HG03521 (cell line): ENCODE results near the gene PCDH15.
"Not testable (repeated sequence)": the region's sequence is repeated elsewhere in the genome, so short reads cannot be mapped to it uniquely, and the experiment has no call there.

Experiments
- ATAC-seq: cut with Tn5 transposase; IDR thresholded peaks from one replicate; pipeline ENCODE4 v1.9.1; 2021; ENCODE audit warnings: mild to moderate bottlenecking, moderate library complexity; ENCODE audit not compliant: unreplicated experiment

Gene PCDH15

DNA sequence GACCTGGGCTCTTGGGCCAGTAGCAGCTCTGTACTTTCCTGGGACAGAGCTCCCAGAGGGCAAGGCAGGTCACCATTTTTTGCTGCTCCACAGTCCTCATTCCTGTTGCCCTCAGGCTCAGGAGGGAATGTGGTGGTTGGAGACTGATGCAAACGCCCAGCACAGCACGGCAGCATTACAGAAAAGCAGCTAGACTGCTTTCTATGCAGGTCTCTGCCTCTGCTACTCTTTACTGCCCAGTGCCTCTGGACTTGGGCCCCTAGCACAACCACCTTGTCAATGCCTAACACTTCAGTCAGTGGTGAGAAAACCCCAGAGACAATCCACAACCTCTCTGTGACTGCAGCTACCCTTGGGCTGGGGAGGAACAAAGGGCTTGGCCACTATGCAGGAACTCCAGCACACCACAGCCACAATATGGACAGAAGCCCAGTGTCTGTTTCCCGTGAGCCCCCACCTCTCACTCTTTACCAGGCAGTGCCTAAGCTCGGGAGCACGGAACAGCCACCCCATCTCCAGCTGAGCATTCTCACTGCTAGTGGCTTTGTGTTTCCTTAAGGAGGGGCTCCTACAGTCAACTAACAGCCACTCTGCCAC, 790.6 kb downstream of the PCDH15 start:
- ATAC-seq, result no peak

GRCh38 chr10:54009672-54010071, 791.4 kb downstream of the PCDH15 start:
- ATAC-seq, result no peak

DNA sequence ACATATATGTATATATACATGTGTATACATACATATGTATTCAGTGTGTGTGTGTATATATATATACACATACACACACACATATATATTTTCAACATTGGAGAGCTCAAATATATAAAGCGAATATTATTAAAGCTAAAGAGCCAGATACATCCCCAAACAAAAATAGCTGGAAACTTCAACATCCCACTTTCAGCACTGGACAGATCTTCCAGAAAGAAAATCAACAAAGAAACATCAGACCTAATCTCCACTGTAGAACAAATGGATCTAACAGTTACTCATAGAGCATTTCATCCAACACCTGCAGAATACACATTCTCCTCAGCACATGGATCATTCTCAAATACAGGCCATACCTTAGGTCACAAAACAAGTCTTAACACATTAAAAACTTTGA, 799.0 kb downstream of the PCDH15 start:
- no peak for ATAC-seq

- ATAC-seq, result no peak
Observed at GRCh38 chr10:53997953-53998352, 803.1 kb downstream of the PCDH15 start.

DNA sequence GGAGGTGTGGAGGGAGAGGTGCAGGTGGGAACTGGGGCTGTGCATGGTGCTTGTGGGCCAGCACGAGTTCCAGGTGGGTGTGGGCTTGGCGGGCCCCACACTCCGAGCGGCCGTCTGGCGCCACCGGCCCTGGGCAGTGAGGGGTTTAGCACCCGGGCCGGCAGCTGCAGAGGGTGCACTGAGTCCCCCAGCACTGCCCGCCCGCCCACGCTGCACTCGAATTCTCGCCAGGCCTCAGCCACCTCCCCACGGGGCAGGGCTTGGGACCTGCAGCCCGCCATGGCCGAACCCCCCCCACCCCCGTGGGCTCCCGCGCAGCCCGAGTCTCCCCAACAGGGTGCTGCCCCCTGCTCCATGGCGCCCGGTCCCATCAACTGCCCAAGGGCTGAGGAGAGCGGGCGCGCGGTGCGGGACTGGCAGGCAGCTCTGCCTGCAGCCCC, 810.2 kb downstream of the PCDH15 start:
- ATAC-seq, result no peak

GRCh38 chr10:53983431-53983830, 817.6 kb downstream of the PCDH15 start:
- no peak for ATAC-seq

DNA sequence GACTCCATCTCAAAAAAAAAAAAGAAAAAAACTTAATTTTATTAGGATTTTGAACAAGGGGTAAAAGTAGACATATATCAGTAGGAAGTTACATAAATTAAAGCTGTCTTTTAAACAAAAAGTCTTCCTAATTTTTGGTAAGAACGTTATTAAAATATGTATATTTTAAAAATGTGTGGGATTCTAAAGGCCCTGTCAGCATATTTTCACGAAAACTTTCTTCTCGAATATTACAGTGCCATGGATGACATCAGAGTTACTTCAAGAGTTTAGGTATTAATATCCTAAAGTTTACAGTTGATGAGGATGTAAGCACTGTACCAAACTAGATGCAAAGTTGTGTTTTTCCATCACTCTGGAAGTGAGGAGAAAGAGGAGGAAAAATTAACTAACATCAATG, 820.8 kb downstream of the PCDH15 start:
- ATAC-seq, result no peak

DNA sequence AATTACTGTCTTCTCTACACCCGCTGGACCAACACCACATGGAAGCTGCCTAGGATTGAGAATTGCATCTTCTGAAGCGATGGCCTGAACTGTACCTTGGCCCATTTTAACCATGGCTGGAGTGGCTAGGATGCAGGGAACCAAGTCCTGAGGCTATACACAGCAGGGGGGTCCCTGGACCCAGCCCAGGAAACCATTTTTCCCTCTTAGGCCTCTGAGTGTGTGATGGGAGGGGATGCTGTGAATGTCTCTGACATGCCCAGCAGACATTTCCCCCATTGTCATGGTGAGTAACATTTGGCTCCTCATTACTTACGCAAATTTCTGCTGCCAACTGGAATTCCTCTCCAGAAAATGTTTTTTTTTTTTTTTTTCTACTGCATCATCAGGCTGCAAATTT, 822.7 kb downstream of the PCDH15 start:
- no peak for ATAC-seq

DNA sequence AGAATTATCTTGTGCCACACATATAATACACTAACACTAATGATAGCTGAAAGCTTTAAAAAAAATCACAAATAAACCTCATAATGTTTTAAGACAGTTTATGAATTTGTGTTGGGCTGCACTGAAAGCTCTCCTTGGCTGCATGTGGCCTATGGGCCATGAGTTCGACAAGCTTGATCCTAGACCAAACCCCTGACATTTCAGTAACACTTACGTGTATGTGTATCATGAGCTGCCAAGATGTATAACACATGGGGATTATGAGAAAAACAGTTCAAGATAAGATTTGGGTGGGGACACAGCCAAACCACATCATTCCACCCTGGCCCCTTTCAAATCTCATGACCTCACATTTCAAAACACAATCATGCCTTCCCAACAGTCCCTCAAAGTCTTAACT, 823.8 kb downstream of the PCDH15 start:
- ATAC-seq, result no peak

DNA sequence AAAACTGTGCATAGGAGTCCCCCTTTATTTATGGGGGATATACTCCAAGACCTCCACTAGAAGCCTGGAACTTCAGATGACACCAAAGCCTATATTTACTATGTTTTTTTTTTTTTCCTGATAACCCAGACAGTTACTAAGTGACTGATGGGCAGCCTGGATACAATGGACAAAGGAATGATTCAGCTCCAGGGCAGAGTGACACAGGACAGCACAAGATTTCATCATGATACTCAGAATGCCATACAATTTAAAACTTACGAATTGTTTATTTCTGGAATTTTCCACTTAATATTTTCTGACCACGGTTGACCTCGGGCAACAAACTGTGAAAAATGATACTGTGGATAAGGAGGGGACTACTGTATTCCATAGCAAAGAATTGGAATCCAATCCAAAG, 843.6 kb downstream of the PCDH15 start:
- ATAC-seq, result no peak

DNA sequence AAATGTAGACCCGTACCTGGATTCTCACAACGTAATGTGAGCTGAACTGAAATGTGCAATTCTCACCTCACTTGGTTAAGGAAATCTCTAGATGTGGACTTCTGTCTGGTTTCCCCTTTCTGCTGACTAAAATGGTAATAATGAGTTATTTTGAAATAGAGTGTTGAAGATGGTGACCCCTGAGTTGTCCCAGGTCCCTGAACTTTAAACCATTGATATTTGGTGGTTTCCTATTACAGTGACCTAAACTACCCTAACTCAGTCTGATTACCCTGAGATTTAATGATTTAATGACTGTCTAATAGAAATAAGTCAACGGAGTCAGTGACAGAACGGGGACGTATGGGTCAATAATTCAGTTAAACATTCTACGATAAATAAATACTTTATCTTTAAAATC, 845.9 kb downstream of the PCDH15 start:
- no peak for ATAC-seq

DNA sequence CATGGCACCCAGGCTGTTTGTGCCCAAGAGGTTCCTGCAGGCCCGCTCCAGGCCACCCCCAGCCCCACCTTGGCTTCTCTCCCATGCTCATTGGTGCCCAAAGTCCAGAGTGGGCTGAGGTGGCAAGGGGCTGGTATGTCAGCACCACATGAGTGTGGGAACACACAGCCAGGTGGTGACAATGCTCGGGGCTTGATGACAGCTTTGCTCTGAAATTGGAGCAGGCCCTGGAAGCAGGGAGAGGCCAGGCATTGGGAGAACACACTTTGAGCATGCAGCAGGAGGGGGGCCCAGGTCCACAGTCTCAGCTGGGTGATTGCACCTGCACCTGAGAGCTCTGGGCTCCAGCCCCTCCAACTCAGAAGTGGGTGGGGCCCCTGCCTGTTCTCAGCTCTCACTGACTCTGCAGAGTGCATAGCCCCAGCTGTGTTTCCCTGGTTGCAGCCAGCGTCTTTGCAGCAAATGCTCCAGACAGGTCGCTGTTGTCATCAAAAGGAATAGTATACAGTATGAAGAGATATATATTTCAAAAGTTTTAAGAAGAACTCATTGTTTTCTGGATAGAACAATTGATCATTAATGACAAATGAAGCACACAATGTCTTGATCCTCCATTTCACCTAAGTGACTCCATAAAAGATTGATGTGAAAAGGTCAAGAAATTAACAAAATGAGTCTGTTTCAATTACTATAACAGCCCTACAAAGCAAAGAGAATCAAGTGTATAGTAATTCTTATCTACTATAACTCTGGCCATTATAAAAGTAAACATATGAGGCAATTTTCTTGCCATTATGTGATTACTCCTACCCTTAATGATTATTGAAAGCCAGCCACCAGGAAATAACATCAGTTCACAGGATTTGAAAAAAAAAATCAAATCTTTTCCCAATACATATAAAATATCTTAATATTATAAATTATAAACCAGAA, 848.1 kb downstream of the PCDH15 start:
- no peak for ATAC-seq

DNA sequence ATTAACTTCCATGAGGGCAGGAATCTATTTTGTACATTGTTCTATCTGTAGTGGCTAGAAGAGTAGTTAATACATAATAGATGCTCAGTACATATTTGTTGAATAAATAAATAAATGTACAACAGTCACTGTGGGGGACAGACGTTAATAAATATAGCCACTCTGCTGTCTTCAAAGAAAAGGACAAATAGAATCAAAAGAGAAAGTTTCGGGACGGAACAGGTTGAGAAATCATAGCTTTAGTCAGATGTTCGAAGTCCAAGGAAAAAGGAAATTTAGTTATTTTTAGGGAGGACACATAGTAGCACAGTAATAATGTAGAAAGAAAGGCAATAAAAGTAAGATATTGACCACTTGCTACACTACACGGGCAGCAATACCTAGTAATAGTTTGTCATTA, 861.4 kb downstream of the PCDH15 start:
- no peak for ATAC-seq

- no peak for ATAC-seq
Observed at GRCh38 chr10:53930648-53931047, 870.4 kb downstream of the PCDH15 start.

DNA sequence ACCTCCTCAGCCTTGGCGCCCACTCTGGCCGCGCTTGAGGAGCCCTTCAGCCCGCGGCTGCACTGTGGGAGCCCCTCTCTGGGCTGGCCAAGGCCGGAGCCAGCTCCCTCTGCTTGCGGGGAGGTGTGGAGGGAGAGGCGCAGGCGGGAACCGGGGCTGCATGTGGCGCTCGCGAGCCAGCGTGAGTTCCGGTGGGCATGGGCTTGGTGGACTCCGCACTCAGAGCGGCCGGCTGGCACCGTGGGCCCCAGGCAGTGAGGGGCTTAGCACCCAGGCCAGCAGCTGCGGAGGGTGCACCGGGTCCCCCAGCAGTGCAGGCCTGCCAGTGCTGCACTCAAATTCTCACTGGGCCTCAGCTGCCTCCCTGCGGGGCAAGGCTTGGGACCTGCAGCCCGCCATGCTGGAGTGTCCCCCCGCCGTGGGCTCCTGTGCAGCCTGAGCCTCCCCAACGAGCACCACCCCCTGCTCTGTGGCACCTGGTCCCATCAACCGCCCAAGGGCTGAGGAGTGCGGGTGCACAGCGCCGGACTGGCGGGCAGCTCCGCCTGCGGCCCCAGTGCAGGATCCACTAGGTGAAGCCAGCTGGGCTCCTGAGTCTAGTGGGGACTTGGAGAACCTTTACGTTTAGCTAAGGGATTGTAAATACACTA, 876.9 kb downstream of the PCDH15 start:
- not testable (repeated sequence) for ATAC-seq

GRCh38 chr10:53918755-53919154, 882.3 kb downstream of the PCDH15 start:
- no peak for ATAC-seq

DNA sequence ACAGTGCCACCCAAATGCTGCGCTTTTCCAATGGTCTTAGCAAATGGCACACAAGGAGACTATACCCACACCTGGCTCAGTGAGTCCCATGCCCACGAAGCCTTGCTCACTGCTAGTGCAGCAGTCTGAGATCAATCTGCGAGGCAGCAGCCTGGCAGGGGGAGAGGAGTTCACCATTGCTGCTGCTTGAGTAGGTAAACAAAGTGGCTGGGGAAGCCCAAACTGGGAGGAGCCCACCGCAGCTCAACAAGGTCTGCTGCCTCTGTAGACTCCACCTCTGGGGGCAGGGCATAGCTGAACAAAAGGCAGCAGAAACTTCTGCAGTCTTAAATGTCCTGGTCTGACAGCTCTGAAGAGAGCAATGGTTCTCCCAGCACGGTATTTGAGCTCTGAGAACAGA, 891.2 kb downstream of the PCDH15 start:
- no peak for ATAC-seq

GRCh38 chr10:53904506-53905241, 896.4 kb downstream of the PCDH15 start:
- no peak for ATAC-seq

DNA sequence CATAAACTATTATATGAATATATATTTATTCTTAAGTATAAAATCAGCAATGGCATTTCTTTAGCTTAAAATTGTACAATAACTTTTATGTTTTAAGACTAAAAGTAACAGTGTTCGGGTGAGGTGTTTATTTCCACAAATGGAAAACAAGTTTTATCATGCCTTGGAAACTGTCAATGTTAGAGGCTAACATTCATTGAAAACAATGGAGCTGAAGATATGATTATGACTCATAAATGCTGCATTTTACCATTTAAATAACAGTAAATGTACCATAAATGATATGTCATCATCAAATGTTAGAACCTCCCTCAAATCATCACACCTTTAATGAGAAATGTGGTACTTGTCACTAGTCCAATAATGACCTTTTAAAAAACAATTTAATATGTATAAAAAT, 897.3 kb downstream of the PCDH15 start:
- no peak for ATAC-seq

GRCh38 chr10:53899463-53900160, 901.4 kb downstream of the PCDH15 start:
- no peak for ATAC-seq

GRCh38 chr10:53898532-53898931, 902.5 kb downstream of the PCDH15 start:
- ATAC-seq, result no peak
